GM21367 (cell line): ENCODE data around the gene GATA2.

ENCODE experiments used
- ATAC-seq: cut with Tn5 transposase; IDR thresholded peaks from one replicate; pipeline ENCODE4 v1.9.1; 2021; ENCODE audit not compliant: unreplicated experiment

Gene GATA2

DNA sequence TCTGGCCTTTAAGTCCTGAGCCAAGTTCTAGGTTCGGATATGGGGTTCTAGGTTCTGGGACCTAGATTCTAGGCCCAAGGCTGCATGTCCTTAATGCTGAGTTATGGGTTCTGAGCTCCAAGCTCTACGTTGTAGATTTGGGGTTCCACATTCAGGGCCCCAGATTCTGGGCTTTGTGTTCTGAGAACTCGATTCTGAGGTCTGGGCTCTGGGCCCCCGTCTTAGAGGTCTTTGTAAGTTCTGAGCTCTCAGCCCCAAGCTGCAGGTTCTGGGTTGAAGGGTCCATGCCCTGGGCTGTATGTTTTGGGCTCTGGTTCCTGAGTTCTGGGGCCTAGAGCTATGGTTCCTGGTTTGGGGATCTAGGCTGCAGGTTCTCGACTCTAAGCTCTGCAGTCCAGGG lies 16.3 kb downstream of the GATA2 start:
- ATAC-seq = no peak

DNA sequence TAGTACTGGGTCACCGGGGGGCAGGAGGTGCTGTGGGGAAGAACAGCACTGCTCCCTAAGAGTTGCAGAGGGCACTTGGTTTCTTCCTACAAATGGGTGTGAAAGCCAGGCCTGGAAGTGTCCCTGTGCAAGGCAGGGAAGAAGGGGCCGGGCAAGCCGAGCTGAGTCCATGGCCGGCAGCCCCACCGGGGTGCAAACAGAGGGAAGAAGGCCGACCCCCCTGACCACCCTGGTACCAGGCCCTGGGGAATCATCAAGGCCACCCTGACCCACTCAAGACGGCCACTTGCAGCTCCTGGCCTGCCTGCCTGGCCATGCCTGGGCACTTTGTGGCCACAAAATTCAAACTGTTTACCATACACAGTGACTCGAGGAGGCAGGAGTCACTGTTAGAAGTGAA lies 17.6 kb downstream of the GATA2 start:
- ATAC-seq = no peak

DNA sequence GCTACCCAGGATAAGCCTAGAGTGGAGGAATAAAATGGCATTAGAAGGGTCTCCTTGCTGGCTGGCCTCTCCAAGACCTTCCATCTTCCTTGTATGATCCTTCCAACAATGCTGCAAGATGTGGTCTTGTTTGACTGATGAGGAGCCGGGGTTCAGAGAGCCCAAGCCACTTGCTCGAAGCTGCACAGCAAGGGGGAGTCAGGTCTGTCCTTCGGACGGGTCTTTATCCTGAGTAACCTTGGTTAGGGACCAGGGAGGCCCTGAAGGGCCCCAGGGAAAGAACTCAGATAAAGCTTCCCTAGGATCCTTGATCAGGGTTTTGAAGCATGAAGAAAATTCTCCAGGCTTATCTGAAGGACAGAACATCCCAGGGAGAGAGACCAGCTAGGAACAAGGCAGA lies 19.3 kb downstream of the GATA2 start:
- no peak for ATAC-seq

DNA sequence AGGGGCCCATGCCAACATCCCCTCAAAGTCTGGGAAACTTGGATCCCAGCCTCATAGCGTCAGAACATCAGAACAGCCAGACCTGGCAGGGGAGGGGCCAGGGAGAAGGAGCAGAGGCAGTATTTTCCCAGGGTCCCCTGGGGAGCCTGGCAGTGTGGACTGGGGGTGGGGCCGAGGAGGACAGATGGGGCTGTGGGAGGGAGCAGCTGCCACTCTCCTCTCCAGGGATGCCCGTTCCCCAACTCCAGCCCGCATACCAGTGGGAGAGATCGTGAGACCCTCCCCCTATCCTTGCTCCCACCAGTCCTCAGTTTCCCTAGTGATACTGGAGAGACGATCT lies 19.9 kb downstream of the GATA2 start:
- ATAC-seq = no peak

DNA sequence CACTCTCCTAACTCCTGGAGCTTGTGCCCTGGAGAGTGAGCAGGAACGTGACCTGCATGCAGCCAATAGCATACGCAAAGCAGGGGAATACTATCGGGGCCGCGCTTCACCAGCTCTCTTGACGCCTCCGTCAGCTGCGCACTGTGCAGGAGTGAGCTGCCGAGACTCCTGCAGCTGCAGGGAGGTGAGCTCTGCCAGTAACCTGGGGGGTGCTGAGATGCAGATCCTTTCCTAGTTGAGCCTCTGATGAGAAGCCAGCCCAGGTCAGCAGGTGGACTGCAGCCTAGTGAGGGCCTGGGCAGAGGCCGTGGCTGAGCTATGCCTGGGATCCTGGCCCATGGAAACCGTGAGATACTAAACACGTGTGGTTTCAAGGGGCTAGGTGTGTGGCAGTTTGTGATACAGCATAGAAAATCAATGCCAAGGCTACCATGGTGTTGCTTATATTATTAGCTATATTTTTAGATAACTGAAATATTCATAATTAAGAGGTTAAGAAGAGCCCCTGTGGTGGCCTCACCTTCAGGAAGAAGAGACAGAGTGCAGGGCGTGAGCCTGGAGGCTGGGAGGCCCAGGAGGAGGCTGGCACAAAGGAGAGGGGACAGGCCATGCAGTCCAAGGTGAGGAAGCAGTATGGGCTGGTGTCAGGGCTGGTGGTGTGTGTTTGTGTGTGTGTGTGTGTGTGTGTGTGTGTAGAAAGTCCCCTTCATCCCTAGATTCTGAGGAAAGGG lies 20.4 kb downstream of the GATA2 start:
- no peak for ATAC-seq

DNA sequence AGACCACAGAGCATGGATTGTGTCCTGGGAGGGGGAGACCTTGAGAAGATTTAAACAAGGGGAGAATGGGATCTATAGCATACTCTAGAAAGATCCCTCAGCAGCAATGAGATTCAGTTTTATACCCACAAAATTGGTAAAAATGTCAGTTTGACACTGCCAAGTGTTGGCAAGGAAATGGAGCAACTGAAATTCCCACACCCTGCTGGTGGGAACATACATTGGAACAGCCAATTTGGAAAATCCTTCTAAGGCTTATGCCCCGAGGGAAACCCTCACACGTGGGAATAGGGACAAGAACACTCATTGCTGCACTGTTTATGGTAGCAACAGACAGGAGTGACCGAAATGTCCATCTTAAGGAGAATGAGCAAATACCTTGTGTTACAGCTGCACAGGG lies 21.3 kb downstream of the GATA2 start:
- no peak for ATAC-seq

DNA sequence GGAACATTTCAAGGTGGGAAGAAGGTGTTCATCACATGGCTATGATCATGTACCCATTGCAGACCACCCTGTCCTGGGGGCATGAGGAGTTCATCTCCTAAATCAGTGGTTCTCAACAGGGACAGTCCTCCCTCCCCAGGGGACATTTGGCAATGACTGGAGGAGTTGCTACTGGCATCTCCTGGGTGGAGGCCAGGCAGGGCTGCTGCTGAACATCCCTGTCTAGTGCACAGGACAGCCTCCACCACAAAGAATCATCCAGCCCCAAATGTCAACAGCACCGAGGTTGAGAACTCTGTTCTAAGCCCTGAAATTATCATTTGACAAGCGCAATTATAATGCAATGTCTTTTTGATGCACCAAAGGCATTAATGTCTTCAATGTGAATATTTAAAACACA lies 21.9 kb downstream of the GATA2 start:
- no peak for ATAC-seq

DNA sequence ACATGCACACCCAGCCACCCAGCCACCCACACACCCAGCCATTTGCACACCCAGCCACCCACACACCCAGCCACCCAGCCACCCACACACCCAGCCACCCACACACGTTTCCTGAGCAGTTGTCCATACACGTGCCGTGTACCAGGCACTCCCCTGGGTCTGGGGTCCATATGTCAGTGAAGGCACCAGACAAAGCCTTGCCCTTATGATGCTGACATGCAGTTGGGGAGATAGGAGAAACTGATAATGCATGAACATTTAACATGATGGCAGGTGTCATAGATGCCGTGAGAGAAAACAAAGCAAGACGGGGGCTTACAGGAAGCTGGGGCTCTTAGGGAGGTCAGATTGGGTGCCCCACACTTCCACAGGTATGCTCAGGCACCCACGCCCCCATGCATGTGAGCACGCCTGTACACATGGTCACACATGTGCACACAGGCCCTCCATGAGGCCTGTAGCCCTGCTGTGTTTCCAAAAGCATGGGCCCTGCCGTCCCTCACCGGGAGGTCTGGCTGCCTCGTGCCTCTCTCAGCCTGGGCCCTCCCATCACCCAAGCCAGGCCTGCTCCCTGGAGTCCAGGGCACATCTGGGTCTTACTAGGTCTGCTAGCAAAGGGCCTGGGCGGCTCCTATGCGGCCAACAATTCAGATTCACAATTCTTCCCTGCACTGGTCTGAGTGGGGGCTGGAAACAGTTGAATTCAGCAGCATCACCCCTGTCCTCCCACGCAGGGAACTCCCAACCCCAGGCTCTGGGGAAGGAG lies 22.7 kb downstream of the GATA2 start:
- no peak for ATAC-seq

DNA sequence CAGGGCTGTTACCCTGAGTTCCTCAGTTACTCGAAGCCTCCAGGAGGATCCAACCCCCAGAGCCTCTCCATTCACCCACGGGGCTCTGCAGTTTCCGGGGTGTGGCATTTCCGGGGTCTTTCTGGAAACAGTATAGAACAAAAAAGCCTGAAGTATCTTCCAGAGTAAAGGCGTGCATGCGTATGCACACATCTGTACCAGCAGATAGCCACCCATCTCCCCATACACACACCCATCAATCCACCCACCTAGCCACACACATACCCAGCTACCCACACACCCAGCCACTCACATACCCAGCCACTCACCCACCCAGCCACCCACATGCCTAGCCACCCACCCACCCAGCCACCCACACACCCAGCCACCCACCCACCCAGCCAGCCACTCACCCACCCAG lies 23.4 kb downstream of the GATA2 start:
- ATAC-seq = no peak

DNA sequence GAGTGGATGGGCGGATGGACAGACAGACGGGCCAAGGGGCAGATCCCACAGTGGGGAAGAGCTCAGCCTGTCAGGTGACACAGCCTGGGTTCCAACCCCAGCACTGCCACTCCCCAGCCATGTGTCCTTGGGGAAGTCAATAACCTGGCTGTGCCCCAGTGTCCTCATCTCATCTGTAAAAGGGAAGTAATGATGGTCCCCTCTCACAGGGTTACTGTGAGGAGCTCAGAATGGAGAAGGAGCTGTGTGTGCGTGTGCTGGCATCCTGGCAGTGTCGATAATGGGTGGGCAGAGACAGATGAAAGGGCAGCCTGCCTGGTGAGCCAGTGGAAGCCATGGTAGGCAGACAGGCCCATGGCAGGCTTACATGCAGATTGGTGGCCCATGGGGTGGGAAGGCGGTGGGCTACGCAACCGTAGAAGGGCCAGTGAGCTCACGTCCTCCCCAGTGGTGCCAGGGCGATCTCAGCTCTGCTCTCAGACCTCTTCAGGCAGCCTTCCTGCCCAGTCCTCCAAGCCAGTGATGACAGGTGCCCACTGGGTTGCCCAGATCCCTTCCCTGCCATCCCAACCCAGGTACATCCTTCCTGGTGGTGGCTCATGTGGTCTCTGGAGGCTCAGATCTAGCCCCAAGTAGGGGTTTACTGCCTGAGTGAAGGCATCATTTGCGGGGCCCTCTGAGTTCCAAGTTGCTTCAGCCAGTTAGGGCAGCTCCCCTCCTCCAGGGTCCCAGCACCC lies 24.0 kb downstream of the GATA2 start:
- no peak for ATAC-seq

DNA sequence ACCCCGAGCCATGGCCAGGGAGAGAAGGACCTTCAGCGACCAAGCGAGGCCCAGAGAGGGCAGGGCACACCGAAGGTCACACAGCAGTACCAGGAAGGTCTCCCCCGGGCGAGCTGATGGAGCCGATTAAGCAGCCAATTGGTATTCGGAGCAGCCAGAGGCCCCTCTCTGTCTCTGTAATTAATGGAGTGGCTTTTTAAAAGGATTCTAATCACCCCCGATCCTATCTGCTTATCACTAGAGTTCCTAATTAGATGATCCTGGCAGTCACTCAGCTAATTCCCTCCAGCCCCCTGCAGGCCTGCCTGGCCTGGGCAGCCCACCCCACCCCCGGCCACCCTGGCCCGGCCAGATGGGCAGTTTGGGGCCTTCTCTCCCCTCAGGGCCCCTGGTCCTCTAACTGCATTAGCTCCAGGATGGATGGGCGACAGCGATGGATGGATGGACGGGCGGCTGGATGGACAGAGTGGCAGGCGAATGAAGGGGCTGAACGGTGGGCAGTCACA lies 24.7 kb downstream of the GATA2 start:
- no peak for ATAC-seq

DNA sequence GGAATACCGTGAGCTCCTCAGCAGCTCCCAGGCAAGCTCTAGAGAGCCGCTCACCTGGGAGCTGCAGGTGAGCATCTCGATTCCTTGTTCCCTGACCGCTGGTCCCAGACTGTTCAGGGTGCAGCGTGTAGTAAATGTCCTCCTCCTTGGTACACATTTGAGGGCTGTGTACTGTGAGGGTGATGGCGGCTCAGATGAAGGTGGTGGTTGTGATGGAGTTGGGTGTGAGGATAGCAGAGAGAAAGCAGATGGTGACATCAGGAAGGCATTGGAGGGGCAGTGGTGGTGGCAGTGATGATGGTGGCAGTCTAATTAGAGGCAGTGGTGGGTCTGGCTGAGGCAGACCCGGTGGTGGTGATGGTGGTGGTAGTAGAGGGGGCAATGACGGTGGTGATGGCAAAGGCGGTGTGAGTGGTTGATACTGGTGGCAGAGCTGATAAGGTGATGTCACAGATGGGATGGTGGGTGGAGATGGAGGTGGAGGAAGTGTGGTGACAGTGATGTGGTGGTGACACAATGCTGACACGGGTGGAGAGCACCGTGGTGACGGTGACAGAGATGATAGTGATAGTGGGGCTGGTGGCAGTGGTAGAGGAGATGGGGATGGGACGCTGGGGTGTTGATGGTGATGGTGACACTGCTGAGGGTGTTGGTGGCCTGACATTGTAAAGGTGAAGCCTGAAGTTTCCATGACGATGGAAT lies 26.0 kb downstream of the GATA2 start, which contains the start of gene DNAJB8:
TSS of gene DNAJB8 (minus strand) at position 51 of the 702 bp plus-strand sequence. CDS start 3,645 bp downstream, outside the sequence.
- no peak for ATAC-seq

DNA sequence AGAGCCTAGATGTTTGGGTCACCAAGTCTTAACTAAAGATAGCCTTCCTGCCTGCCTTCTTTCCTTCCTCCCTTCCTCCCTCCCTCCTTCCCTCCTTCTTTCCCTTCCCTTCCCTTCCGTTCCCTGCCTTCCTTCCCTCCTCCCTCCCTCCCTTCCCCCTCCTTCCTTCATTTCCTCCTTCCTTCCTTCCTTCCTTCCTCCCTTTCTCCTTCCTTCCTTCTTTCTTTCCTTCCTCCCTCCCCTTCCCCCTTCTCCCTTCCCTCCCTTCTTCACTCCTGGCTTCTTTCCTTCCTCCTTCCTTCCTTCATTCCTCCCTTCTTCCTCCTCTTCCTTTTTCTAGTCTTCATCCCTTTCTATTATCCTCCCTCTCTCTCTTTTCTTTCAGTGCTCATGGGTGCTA lies 28.3 kb downstream of the GATA2 start:
- no peak for ATAC-seq

DNA sequence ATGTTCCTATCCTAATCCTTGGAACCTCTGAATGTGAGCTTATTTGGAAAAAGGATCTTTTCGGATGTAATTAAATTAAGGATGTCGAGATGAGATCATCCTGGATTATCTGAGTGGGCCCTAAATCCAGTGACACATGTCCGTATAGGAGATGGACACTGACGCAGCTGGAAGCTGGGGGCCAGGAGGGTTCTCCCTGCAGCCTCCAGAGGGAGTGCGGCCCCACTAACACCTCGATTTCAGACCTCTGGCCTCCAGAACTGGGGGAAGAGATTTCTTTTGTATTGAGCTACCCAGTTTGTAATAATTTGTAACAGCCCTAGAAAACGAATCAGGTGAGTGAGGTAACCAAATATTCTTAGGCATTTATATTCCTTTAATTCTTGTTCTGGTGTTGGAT lies 28.8 kb downstream of the GATA2 start:
- ATAC-seq = no peak

DNA sequence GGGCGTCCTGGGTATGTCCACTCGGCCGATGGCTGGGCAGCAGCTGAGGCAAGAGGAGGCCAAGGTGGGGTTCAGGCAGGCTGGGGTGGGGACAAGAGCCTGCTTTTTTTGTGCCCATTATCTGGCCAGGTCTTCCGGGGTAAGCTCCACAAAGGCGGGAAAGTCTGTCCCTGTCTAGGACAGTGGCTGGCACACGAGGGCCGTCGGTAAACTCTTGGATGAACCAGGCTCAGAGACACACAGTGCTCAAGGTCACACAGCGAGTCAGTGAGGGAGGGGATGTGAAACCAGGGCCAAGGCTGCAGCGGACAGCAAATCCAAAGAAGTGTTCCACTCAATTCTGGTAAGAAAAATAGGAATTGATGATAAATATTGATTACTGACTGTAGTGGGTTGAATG lies 29.2 kb downstream of the GATA2 start:
- no peak for ATAC-seq

DNA sequence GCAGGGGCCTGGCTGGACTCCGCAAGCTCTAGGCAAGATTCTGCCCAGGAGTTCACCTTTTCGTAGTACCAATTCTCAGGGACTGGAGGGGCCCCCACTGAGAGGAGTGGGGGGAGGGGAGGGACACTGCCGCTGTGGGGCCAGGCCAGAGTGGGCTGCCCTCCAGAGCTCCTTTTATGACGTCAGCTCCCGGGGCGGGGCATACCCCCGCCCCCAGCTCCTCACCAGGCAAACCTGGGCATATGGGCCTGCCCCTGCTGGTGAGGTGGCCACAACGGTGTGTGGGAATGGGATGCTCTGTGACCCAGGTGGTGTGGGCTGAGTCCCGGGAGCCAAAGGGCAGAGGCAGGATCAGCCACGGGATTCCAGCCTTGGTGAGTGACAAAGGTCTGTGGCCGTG lies 29.6 kb downstream of the GATA2 start:
- ATAC-seq = no peak

DNA sequence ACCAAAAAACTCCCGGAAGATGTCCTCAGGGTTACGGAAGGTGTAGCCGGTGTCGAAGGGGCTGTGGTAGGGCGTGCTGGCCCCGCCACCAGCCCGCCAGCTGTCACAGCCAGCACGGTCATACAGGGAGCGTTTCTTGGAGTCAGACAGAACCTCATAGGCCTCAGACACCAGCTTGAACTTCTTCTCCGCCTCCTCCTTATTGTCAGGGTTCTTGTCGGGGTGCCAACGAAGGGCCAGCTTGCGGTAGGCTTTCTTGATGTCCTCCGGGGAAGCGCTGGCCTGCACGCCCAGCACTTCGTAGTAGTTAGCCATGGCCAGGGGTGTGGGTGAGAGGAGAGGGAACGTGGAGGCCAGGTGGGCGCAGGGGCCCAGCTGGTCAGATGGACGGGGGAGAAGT lies 30.1 kb downstream of the GATA2 start:
- ATAC-seq = no peak

DNA sequence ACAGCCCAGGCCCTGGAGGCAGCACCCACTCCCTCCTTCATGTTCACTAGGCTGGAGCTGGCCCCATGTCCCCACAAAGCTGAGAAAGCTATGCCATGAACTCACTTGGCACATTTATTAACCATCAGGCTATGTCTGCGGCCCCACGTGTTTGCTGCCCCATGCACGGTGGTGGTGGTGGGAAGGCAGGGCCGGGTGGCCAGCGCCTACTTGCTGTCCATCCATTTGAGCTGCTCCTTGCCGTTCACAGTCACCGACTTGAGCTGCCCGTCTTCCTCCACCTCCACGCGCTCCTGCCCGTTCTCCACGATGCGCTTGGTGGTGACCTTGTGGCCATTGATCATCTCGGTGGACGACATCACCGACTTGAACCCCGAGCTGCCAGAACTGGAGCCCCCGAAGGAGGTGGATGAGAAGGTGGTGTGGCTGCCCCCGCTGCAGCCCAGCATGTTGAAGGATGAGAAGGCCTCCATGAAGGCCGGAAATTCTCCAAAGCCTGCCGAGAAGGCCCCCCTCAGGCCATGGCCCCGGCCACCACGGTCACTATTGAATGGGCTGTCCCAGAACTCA lies 30.6 kb downstream of the GATA2 start:
- ATAC-seq = no peak

DNA sequence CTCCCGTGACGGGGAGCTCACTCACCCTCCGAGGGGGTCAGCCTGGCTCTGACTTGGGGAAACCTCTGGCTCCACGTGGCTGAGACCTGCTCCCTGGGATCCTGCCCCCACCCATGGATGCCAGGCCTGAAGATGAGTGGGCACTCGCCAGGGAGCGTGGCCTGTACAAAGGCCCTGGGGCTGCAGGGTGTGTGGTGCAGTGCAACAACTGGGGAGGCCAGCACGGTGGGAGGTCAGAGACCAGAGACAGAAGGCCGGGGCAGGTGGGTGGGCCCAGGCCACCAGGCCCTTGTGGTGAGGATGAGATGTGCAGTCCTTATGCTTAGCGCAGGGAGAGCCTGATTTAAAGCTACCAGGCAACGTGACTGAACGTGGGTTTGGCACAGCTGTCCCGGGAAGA lies 31.3 kb downstream of the GATA2 start:
- no peak for ATAC-seq

DNA sequence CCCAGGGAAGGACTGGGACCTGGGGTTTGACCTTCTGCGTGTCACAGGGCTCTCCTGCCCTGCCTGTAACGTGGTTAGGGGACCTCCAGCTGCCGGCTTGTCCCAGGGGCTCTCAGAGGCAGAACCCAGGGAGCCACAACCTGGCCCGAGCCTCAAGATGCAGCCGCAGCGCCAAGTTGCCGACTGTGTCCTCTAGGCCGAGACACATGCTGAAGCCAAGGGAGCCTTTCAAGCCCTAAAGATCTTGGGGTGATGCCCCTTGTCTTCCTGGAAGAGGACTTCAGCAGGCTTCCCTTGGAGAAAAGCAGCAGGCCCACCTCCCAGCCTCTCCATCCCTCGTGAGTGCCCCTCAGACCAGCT lies 33.6 kb downstream of the GATA2 start:
- no peak for ATAC-seq
